Amniotic stem cell (primary cell): ENCODE results near the gene YWHAE.
"Not testable (repeated sequence)": the region's sequence is repeated elsewhere in the genome, so short reads cannot be mapped to it uniquely, and the experiment has no call there.

ENCODE experiments used
- DNase-seq: peaks from one replicate; lab custom pipeline; 2025; lab: John Stamatoyannopoulos, UW

The YWHAE gene

GRCh38 chr17:1325766-1326165 is 74.3 kb downstream of the YWHAE start:
- DNase-seq, result no peak

- DNase-seq, result no peak
Observed at GRCh38 chr17:1324201-1324771, 75.7 kb downstream of the YWHAE start.

- no peak for DNase-seq
Observed at GRCh38 chr17:1323336-1323735, 76.7 kb downstream of the YWHAE start.

- no peak for DNase-seq
Observed at GRCh38 chr17:1322480-1322879, 77.5 kb downstream of the YWHAE start.

GRCh38 chr17:1322014-1322428 is 78.0 kb downstream of the YWHAE start:
- no peak for DNase-seq

- DNase-seq, result no peak
Observed at GRCh38 chr17:1315891-1316403, 84.1 kb downstream of the YWHAE start.

- no peak for DNase-seq
Observed at GRCh38 chr17:1315409-1315808, 84.6 kb downstream of the YWHAE start.

- no peak for DNase-seq
Observed at GRCh38 chr17:1313270-1314005, 86.6 kb downstream of the YWHAE start.

- no peak for DNase-seq
Observed at GRCh38 chr17:1312261-1312870, 87.7 kb downstream of the YWHAE start.

GRCh38 chr17:1307829-1308228 is 92.2 kb downstream of the YWHAE start:
- DNase-seq, result not testable (repeated sequence)

GRCh38 chr17:1304962-1305563 is 95.0 kb downstream of the YWHAE start:
- DNase-seq, result no peak

GRCh38 chr17:1304522-1304921 is 95.5 kb downstream of the YWHAE start:
- no peak for DNase-seq

GRCh38 chr17:1302761-1303160 is 97.3 kb downstream of the YWHAE start:
- DNase-seq, result no peak

GRCh38 chr17:1301546-1301945 is 98.5 kb downstream of the YWHAE start:
- no peak for DNase-seq

- no peak for DNase-seq
Observed at GRCh38 chr17:1300371-1300905, 99.6 kb downstream of the YWHAE start.

GRCh38 chr17:1299552-1300370 is 100.3 kb downstream of the YWHAE start:
- DNase-seq, result no peak

- no peak for DNase-seq
Observed at GRCh38 chr17:1298606-1299005, 101.4 kb downstream of the YWHAE start.
